M059J (cell line): Measurements from ENCODE around the gene CD7. TPM values are rescaled to one million over a fixed set of nuclear protein-coding genes. Genes with fewer than 3 reads are reported as not detected.
A peak's percentile ranks its signal among the peaks of the same experiment; 100 is the strongest.
"Not testable (repeated sequence)": the region's sequence is repeated elsewhere in the genome, so short reads cannot be mapped to it uniquely, and the experiment has no call there.

Experiments
- DNase-seq: peaks from one replicate; pipeline ENCODE4 v3.0.0-alpha.2; 2012; ENCODE audit warnings: low read depth
- total RNA-seq: library from RNA; depleted of rRNA; stranded (reverse); fragments of >200 nt; shearing (Covaris generic); gene quantifications from 2 replicates; pipeline ENCODE4 v1.2.3, GENCODE V29; 2014; rRNA removed

The CD7 gene
- not detected in 2 replicates for total RNA-seq

DNA sequence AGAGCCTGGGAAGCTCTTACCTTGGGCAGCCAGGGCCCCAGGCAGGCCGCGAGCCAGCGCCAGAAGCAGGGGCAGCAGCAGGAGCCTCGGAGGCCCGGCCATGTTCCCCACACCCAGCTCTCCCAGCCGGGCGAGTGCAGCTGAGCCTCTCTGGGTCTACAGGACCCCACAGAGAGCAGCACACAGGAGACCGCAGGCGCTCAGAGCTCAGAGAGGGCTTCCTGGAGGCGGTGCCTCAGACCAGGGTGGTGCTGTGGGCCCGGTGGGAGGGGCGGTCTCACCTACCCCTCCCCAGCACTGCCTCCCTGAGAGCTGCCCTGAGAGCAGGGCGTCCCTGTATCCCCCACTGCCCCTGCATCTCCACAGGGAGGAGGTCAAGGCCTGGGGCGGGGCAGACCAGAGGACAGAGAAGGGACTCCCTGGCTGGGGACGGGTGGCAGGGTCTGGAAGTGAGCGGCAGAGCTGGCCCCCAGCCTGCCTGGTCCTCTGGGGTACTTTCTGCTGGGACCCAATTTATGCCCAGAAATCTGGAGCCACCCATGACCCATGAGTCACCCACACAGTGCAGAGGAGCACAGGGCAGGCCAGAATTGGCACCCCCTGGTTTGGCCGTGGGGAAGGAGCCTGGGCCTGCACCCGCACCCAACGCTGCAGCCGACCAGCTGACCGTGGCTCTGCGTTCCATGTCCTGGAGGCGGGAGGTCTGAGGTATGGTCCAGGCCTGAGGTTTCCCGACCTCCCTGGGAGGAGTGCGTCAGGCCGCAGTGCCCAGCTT lies at the start of gene CD7:
Gene CD7 (minus strand): TSS at position 215 of the 775 bp plus-strand sequence. CDS start 113 bp downstream, at position 102.
- DNase-seq = no peak

DNA sequence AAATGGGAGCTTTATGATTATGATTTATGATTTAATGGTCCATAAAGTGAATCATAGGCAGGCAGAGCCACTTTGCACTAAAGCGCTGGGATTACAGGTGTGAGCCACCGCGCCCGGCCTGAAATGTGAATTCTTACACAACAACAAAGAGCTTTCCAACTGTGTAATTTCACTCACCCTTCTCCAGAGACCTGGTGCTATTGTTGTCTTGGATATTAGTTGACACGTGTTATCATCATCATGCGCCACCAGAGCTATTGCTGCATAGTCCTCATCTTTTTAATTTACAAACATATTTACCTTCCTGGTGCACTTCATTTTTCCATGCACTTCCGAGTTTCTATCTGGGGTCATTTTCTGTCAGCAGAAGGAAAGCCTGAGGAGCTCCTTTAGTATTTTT lies 49.3 kb upstream of the CD7 start:
- no peak for DNase-seq

DNA sequence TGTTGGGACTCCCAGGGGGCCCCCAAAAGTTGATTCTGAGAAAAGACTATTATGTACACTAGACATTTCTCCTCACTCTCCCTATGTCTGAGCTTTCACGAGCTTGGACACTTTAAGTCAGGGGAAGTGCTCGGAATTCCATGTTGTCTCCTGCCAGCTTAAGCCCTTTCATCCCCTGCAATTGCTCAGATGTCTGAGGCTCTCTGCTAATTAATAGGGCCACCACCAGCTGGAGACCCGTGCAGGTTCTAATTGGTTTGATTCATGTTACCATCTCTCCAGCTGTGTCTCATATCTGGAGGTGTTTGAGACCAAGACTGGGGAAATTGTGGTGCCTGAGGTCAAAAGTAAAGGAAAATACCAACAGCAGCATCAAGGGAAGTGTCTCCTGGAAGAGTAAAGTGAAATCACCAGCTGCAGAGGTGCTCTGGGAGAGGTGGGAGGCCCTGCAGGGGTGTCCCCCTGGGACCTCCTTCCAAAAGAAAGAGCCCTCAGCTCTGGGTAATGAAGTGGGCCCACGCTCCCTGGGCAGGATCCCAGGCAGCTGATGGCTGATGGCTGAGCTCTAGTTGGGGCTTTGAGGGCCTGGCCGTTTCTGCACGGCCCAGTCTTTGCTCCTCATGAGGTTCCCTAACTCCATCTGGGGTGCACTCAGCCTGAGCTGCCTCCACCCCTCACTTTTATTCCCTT lies 48.3 kb upstream of the CD7 start:
- no peak for DNase-seq

DNA sequence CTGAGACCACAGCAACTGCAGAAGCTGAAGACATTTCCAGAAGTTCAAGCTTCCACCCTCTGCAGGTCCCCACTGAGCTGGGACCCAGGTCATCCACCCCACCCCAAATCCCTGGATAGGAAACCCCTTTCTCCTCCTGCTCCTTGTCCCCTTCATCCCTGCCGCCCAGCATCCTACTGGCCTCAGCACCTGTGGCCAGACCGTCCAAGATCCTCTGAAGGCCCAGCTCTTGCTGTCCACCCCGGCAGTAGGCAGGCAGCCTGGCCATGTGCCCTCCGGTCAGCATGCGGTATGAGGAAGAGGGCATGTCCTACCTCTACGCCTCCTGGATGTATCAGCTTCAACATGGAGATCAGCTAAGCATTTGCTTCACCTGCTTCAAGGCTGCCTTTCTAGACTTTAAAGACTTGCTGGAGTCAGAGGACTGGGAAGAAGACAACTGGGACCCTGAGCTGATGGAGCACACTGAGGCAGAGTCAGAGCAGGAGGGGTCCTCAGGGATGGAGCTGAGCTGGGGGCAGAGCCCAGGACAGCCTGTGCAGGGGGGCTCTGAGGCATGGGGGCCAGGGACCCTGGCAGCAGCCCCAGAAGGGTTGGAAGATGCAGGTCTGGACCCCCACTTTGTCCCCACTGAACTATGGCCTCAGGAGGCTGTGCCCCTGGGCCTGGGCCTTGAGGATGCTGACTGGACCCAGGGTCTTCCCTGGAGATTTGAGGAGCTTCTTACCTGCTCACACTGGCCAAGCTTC lies 44.7 kb upstream of the CD7 start:
- DNase-seq = no peak

DNA sequence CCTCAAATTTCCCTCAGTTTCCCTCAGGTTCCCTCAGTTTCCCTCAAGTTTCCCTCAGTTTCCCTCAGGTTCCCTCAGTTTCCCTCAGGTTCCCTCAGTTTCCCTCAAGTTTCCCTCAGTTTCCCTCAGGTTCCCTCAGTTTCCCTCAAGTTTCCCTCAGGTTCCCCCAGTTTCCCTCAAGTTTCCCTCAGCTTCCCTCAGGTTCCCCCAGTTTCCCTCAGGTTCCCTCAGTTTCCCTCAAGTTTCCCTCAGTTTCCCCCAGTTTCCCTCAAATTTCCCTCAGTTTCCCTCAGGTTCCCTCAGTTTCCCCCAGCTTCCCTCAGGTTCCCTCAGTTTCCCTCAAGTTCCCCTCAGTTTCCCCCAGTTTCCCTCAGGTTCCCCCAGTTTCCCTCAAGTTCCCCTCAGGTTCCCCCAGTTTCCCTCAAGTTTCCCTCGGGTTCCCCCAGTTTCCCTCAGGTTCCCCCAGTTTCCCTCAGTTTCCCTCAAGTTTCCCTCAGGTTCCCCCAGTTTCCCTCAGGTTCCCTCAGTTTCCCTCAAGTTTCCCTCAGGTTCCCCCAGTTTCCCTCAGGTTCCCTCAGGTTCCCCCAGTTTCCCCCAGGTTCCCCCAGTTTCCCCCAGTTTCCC lies 42.2 kb upstream of the CD7 start:
- not testable (repeated sequence) for DNase-seq

DNA sequence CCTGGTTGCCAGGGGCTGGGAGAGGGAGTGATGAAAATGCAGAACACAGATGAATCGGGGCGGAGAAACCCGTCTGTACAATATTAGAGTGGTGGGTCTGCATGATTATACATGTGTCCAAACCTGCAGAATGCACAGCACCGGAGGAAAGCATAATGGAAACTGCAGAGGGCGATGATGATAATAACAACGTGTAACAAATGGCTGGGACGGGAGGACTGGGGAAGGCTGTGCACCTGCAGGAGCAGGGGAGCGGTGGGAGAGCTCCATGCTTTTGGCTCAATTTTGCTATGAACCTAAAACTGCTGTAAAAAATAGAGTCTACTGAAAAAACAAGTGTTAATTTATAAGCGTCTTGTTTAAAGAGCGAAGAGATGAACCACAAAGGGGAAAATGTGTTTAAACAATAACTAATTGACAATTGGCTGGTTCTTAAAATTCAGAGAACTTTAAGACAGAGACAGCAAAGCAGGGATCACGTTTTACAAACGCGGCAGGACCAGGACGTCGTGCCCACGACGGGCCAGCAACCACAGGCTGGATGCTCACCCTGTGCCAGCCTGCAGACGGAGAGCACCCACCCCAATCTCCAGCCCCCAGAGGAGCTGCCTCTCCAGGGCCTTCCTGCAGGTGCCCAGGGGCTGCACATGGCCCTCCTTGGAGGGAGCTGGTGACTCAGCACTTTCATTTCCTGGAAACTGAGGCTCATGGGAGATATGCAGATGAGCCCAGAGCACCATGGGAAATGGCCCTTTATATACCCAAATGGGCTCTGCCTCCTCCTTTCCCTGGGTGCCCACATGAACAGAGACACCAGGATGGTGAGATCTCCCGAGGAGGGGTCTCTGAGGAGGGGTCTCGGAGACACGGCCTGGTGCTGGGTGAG lies 41.3 kb upstream of the CD7 start, which contains the start of gene TEX19:
Gene TEX19 (plus strand): TSS at position 783 of the 886 bp plus-strand sequence. CDS start 2,904 bp downstream, outside the sequence.
- DNase-seq = no peak

DNA sequence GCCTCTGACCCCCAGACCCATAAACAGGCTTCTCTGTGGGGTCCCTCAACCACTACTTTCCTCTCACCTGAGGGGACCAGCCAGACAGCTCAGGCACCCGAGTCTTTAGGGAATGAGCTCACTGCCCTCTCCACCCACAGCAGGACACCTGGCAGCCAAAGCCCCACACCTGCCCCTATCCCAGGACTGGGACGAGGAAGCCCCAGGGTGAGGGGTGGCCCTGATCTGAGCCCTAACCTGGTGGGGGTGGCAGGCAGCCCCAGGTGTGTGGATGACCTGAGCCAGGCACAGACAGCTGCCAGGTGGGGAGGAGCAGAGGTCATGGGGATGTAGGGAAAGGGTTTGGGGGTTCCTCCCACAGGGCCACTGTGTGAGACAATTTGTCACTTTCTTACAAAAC lies 40.0 kb upstream of the CD7 start:
- no peak for DNase-seq

DNA sequence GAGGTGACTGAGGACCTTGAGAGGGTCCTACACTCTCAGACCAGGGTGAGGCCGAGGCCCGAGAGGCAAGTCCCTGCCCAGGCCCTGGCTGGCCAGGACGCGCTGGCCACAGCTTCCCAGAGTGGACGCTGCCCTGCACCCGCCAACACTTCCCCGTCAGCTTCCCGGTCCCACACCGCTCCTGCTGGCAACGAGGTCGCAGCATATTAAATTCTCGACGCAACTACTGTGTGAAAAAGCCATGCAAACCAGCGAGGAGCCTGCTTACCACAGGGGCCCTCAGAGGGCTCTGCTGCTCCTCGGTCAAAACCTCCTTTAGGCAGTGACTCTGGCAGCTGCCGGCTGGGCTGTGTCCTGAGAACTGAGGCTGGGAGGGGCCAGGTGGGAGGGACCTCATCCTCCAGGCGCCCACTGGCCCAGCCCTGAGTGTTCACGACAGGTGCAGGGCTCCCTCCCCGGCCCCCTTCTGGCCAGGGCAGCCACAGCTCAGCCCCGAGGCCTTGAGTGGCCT lies 39.5 kb upstream of the CD7 start:
- DNase-seq = no peak

DNA sequence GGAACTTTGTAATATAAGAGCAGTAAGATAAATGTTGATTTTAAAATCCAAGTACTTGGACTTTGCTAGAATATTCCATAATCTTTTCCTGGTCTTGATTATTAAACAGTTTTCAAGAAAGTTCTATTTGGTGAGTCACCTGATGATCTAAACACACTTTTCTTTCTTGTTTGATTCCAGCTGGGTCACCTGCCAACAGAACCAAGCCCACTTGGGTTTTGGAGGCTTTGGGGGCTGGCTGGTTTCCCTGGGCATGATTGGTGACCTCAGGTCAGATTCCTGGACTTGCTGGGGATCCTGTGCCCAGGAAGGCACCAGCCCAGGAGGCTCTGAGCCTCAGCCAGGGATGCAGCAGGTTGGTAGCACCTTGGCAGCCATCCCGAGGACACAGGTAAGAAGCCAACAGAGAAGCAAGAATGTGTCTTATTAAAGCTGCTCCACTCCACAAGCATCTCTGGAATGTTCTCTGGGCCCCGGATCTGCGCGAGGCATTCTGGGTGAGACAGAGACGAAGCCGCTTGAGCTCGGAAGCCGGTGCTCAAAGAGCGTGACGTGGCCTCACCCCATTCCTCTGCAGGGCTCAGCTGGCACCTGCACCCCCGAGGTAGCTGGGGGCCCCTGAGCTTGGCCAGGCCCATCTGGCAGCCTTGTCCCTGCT lies 38.5 kb upstream of the CD7 start:
- no peak for DNase-seq

DNA sequence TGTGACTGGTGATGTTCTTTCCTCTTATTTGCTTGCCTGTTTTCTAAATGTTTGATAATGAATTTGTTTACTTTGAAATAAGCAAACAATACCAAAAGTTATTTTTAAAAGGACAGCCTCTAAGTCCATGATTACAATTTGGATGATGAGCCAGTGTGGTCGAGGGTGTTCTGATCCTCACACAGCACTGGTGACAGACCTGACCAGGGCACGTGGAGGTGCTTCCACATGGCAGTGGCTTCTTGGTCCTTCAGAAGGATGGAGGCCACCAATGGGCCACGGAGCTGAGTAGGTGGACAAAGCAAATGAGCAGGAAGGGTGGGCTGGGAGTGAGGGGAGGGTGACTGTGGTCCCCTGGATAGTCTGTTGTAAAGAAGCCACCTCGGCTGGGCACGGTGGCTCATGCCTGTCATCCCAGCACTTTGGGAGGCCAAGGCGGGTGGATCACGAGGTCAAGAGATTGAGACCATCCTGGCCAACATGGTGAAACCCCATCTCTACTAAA lies 37.4 kb upstream of the CD7 start:
- DNase-seq = no peak

DNA sequence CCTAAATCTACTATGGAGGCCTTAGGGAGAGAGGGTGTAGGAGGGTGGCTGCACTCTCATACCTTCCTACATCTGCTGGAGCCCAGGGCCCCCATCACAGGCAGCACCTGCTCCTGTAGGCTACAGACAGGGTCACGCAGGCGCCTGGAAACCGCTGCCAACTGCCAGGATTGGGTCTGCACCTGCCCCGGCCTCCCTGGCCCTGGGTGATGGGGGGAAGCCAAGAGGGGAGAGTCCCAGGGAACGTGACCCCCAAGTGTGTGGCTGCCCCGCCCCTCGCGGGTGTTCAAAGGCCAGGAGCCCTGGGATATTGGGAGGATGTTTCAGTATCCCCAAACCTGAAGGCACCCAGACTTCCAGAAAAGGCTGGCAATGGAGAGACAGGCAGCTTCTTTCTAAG lies 36.1 kb upstream of the CD7 start:
- no peak for DNase-seq

DNA sequence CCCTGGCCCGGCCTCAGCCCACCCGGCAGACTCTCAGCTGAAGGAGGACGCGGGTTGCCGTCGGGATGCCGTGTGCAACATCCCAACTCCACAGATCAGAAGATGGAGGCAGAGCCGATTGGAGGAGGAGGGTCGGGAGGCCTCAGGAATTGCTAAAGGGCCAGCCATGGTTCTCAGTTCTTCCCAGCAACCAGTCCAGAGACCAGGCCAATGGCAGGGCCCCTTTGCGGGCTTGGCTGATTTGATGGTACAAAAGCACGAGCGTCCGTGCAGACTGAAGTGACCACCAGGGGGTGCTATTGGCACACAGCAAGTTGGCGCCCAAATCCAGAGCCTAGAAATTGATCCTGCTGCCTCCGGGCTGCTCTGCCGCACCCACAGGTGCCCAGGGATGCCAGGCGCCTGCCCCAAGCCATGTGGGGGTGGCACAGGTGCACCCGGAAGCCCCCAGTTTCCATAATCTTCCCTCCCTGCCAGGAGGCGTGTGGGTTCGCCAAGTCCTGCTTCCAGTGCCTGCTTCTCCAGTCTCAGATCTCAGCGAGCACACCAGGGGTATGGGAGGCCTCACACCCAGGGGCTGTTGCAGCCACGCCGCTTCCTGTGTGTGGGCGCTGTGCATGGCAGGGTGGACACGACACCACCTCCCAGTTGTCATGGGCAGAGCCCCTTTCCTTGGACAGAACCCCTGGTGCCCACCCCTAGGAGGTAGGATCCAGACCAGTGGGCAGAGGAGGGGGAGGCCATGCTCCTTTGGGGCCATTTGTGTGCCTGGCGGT lies 34.5 kb upstream of the CD7 start:
- DNase-seq = peak; percentile 76

DNA sequence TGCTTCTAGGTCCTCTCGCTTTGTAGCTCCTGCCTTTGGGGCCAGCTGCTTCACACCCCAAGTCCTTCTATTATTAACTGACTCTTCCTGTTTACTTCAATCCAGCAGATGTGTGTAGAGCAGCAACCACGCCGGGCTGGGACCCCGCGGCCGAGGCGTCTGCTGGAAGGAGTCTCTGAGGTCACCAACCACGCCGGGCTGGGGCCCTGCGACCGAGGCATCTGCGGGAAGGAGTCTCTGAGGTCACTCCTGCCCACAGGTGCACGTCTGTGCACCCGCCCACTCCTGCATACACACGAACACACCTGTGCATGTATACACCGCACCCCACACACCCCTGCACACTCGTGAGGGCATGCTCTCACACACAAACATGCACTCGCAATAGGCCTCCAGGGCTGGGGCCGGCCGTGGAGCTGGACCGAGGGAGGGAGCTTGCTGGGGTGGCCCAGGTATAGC lies 33.9 kb upstream of the CD7 start:
- no peak for DNase-seq

DNA sequence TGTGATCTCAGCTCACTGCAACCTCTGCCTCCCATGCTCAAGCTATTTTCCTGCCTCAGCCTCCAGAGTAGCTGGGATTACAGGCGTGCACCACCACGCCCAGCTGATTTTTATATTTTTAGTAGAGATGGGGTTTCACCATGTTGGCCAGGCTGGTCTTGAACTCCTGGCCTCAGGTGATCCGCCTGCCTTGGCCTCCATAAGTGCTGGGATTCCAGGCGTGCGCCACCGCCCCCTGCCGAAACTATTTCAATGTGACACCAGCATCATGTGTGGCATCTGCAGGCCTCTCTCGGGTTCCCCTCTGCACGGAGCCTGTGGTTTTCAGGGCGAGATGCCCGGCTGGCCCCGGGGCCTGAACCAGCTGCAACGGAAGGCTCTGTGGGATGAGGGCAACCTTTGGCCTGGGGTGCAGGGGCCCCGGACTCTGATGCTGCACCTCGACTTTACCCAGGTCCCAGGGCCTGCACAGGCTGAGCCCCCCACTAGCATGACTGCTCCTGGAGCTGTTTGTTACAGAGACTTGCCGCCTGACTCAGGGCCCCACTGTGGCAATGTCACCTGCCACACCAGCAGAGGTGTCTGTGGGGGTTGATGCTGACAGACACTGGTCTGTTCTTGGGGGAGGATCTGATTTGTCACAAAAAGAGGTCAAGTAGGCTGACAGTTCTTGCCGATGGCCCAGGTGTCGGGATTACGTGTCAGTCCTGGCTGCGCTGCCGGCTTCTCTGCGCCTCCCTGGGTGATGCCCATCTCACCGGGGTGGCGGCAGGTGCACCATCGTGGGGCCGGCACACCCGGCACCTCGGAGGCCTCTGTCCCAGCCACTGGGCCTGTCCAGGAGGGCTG lies 33.0 kb upstream of the CD7 start:
- peak; percentile 69 for DNase-seq

DNA sequence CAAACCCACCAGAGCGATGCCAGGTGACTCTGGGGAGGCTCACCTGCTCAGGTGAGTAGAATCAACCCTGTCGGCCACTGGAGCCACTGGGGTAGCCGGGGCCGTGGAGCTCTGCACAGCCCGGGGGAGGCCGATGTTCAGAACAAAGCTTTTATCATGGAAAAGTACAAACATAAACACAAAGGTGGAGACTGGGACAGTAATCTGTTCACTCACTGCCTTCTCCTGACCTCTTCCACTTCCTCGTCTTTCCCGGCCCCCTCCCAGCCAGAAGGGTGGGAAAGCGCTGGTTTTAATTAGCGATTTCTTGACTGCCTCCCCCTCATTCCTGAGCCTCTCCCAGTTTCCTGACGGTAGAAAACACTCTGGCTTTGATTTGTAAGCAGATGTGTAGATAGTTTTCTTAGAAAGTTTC lies 31.9 kb upstream of the CD7 start:
- DNase-seq = no peak

DNA sequence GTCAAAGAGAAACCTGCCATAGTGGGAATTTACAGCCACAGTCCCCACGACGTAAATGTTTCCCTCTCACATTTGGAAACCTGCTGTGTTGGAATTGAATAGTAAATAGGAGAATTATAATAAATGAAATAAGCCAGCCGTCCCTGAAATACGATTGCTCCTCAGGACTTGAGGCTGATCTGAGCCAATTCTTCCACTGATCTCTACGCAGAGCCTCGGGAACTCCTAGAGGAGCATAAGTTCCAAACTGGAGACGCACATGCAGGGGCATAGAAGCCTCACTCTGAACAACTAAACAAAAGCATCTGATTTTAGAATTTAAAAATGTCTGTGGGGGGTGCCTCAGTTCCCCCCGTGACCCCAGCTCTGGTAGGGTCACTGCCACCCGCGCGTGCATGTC lies 31.5 kb upstream of the CD7 start:
- DNase-seq = no peak

DNA sequence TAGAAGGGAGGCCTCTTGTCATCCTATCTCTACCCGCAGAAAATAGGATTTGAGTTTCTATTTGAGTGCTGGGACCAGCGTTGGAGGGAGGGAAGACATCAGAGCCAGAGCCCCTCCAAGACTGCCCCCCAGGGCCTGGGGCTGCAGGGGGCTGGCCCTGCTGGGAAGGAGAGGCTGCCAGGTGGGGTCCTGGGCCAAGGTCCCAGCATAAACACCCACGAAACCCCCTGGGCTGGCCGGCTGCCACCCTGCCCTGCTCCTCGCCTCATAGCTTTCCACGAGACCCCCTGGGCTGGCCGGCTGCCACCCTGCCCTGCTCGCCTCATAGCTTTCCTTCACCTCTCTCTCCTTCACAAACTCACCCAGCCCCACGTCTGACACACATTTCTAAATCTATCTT lies 31.0 kb upstream of the CD7 start:
- no peak for DNase-seq

DNA sequence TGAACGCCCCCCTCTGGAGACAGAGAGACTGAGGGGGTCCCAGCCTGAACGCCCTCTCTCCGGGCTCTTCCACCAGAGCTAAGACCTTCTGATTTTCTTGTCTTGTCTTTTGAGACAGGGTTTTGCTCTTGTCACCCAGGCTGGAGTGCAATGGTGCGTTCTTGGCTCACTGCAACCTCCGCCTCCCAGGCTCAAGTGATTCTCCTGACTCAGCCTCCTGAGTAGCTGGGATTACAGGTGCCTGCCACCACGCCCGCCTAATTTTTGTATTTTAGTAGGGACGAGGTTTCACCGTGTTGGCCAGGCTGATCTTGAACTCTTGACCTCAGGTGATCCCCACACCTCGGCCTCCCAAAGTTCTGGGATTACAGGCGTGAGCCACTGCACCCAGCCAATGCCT lies 30.6 kb upstream of the CD7 start:
- not testable (repeated sequence) for DNase-seq
